Uterus (tissue), 4 donors: ENCODE results near the gene FOXN1. TPM values are rescaled to one million over a fixed set of nuclear protein-coding genes. Genes with fewer than 3 reads are reported as not detected.
"Not testable (repeated sequence)": the region's sequence is repeated elsewhere in the genome, so short reads cannot be mapped to it uniquely, and the experiment has no call there.

Experiments used
- DNase-seq, 2 donors: peaks; one replicate each; pipeline ENCODE4 v3.0.0-alpha.2; 2019 to 2020
- H3K27ac ChIP-seq, 2 donors: fragments of 200-600 bp; sonication (generic); 1 replicate in 1 of 2; 2 replicates in 1 of 2; pipeline ENCODE4 v1.5.1; 2016 to 2018
- H3K27me3 ChIP-seq, 2 donors: fragments of 200-600 bp; sonication (generic); one replicate each; pipeline ENCODE4 v1.5.1; 2018 to 2019; ENCODE audit warnings: control low read depth in 1 of 2
- H3K36me3 ChIP-seq, 2 donors: fragments of 200-600 bp; sonication (generic); one replicate each; pipeline ENCODE4 v1.5.1; 2019; ENCODE audit warnings: control low read depth in 1 of 2
- H3K4me1 ChIP-seq, 2 donors: fragments of 200-600 bp; sonication (generic); one replicate each; pipeline ENCODE4 v1.5.1; 2018 to 2019; ENCODE audit warnings: control low read depth in 1 of 2
- H3K4me3 ChIP-seq, 2 donors: fragments of 200-600 bp; sonication (generic); 1 replicate in 1 of 2; 2 replicates in 1 of 2; pipeline ENCODE4 v1.5.1; 2018 to 2019; ENCODE audit warnings: mild to moderate bottlenecking in 1 of 2
- H3K9me3 ChIP-seq, 2 donors: fragments of 200-600 bp; sonication (generic); one replicate each; pipeline ENCODE4 v1.5.1; 2019; ENCODE audit warnings: control low read depth in 1 of 2
- POLR2A ChIP-seq, 2 donors: fragments of 450-650 bp; IDR thresholded peaks; one replicate each; pipeline ENCODE4 v1.6.1; 2016; ENCODE audit warnings: antibody characterized with exemption in 2 of 2, mild to moderate bottlenecking in 1 of 2, moderate library complexity in 1 of 2
- intact Hi-C: fragments of 100-400 bp; cut with DNase I; formaldehyde crosslinking; loops from one replicate; pipeline ENCODE4 v1.15.1; 2023; ENCODE audit warnings: low total_unique reads
- total RNA-seq, 4 donors: library from RNA; depleted of rRNA in 3 of 4; stranded (reverse); fragments of >200 nt in 3 of 4; gene quantifications; one replicate each; pipeline versions ENCODE4 v1.1.0 to v1.2.4, GENCODE V29; 2014 to 2023
- TF ChIP-seq, protein P1 (sequence below), 4 experiments: fragments of 200-600 bp in 2 of 4; fragments of 450-650 bp in 2 of 4; sonication (generic) in 2 of 4; IDR thresholded peaks; one replicate each; pipeline ENCODE4 v1.5.1; 2016 to 2019; ENCODE audit warnings: antibody characterized with exemption in 4 of 4, mild to moderate bottlenecking in 2 of 4, moderate library complexity in 1 of 4
- donor health status: DM: yes; HTN: yes; CAD: no.

FOXN1 gene
- total RNA-seq, 4 donors from 2014 or later, result not detected

DNA sequence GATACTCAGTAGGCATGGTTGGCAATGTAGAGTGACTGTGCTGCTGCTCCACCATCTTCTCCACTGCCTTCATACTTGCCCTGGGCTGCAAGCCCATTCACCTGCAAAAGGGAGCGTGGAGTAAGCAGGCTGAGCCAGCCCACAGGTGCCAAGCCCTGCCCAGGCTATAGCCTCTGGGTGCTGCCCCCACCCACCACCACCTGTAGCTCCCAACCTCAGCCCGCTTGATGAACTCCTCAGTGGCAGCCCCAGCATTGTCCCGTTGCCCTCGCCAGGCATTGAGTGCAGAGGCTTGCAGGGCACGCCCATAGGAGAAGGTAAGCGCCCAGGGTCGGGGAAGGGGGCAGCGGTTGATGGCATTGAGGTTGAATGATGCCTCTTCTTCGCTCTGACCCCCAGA lies 67.4 kb downstream of the FOXN1 start:
- Histone ChIP-seq H3K4me1 (peaks cover 4 to 10% of the 10 kb centered on the region in 2 donors), H3K4me3 (no peak overlapping the region), H3K9me3 (no peaks in the 10 kb centered on the region), H3K27me3 (no peaks in the 10 kb centered on the region), H3K27ac (no peak overlapping the region), H3K36me3 (no peaks in the 10 kb centered on the region)
- intact Hi-C loops, result no loop called here
- TF ChIP-seq, protein P1, sequence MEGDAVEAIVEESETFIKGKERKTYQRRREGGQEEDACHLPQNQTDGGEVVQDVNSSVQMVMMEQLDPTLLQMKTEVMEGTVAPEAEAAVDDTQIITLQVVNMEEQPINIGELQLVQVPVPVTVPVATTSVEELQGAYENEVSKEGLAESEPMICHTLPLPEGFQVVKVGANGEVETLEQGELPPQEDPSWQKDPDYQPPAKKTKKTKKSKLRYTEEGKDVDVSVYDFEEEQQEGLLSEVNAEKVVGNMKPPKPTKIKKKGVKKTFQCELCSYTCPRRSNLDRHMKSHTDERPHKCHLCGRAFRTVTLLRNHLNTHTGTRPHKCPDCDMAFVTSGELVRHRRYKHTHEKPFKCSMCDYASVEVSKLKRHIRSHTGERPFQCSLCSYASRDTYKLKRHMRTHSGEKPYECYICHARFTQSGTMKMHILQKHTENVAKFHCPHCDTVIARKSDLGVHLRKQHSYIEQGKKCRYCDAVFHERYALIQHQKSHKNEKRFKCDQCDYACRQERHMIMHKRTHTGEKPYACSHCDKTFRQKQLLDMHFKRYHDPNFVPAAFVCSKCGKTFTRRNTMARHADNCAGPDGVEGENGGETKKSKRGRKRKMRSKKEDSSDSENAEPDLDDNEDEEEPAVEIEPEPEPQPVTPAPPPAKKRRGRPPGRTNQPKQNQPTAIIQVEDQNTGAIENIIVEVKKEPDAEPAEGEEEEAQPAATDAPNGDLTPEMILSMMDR (IDR thresholded peaks at IDR 0.05), result no peak
- TF ChIP-seq POLR2A (IDR thresholded peaks at IDR 0.05), result no peak
- DNase-seq, result no peak

DNA sequence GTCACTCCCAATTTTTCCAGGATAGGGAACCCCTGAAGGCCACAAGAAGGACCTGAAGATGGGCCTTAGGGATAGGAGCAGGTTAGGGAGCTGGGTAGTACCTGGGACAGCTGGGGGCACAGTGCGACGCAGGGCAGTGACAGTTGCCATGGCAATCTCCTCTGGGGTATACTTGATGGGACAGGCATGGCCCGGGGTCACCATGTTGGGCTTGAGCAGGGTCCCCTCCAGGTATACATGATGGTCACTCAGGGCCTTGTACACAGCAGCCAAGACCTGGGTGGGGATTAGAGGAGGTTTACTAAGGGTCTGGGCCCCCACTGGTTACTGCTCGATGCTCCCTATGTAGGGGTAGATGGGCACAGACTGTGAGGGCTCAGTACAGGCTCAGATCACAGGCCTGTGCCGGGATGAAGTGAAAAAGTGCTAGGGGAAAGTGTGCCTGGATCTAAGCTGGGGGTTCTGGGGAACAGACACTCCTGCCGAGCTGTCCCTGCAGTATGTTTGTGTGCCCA lies 67.9 kb downstream of the FOXN1 start:
- Histone ChIP-seq H3K4me3 (no peak overlapping the region), H3K36me3 (no peaks in the 10 kb centered on the region), H3K27me3 (no peaks in the 10 kb centered on the region), H3K27ac (no peak overlapping the region), H3K9me3 (no peaks in the 10 kb centered on the region), H3K4me1 (peaks cover 4 to 10% of the 10 kb centered on the region in 2 donors)
- no peak for DNase-seq
- TF ChIP-seq POLR2A (IDR thresholded peaks at IDR 0.05), result no peak
- TF ChIP-seq, protein P1 (IDR thresholded peaks at IDR 0.05), result no peak
- intact Hi-C loops, result no loop called here

DNA sequence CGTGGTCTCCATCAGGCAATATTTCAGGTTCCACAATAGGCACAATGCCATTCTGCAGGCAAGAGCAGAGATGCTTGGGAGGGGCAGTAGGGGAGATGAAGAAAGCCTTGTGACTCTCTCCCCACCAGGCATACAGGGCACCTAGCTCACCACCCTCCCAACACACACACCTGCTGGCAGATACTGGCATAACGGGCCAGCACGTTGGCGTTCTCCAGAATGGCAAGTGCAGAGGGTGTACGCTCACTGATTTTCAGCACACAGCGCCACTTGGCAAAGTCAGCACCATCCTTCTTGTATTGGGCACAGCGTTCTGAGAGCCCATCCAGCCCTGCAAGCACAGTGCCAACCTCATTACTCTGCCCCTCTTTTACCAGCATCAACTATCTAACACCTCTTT lies 68.4 kb downstream of the FOXN1 start:
- DNase-seq, result no peak
- H3K36me3 ChIP-seq, result no peaks in the 10 kb centered on the region
- peaks cover 4 to 10% of the 10 kb centered on the region in 2 donors for H3K4me1 ChIP-seq
- no peaks in the 10 kb centered on the region for H3K9me3 ChIP-seq
- TF ChIP-seq POLR2A (IDR thresholded peaks at IDR 0.05), result no peak
- TF ChIP-seq, protein P1 (IDR thresholded peaks at IDR 0.05), result no peak
- no peak overlapping the region for H3K4me3 ChIP-seq
- H3K27me3 ChIP-seq, result no peaks in the 10 kb centered on the region
- intact Hi-C loops, result no loop called here
- no peak overlapping the region for H3K27ac ChIP-seq

GRCh38 chr17:28575126-28575795 lies 69.1 kb downstream of the FOXN1 start:
- Histone ChIP-seq H3K4me1 (peaks cover 4 to 6% of the 10 kb centered on the region in 2 donors), H3K27me3 (no peaks in the 10 kb centered on the region), H3K9me3 (no peaks in the 10 kb centered on the region), H3K27ac (no peak overlapping the region), H3K36me3 (no peaks in the 10 kb centered on the region), H3K4me3 (no peak overlapping the region)
- TF ChIP-seq, protein P1 (IDR thresholded peaks at IDR 0.05), result no peak
- no peak for TF ChIP-seq POLR2A (IDR thresholded peaks at IDR 0.05)
- intact Hi-C loops, result no loop called here
- no peak for DNase-seq

- H3K27ac ChIP-seq, H3K4me1 ChIP-seq, H3K27me3 ChIP-seq, H3K9me3 ChIP-seq, DNase-seq, intact Hi-C loops, H3K4me3 ChIP-seq, H3K36me3 ChIP-seq: not testable (repeated sequence)
Measured at GRCh38 chr17:28576016-28576415, 69.9 kb downstream of the FOXN1 start.
